GM21367 (cell line): Measurements from ENCODE around the gene HOPX.
"Not testable (repeated sequence)": the region's sequence is repeated elsewhere in the genome, so short reads cannot be mapped to it uniquely, and the experiment has no call there.

Experiments
- ATAC-seq: cut with Tn5 transposase; IDR thresholded peaks from one replicate; pipeline ENCODE4 v1.9.1; 2021; ENCODE audit not compliant: unreplicated experiment

HOPX gene

GRCh38 chr4:56655627-56656345 is 25.3 kb downstream of the HOPX start:
- no peak for ATAC-seq

- ATAC-seq: no peak
Measured at GRCh38 chr4:56655209-56655626, 25.9 kb downstream of the HOPX start.

- ATAC-seq: no peak
Measured at GRCh38 chr4:56654238-56654632, 26.9 kb downstream of the HOPX start.

- ATAC-seq: no peak
Measured at GRCh38 chr4:56653461-56654237, 27.4 kb downstream of the HOPX start.

- no peak for ATAC-seq
Measured at GRCh38 chr4:56652196-56652595, 28.9 kb downstream of the HOPX start.

- ATAC-seq: no peak
Measured at GRCh38 chr4:56651056-56651350, 30.1 kb downstream of the HOPX start.

- ATAC-seq: no peak
Measured at GRCh38 chr4:56650262-56651055, 30.6 kb downstream of the HOPX start.

- no peak for ATAC-seq
Measured at GRCh38 chr4:56649445-56650261, 31.4 kb downstream of the HOPX start.

- ATAC-seq: no peak
Measured at GRCh38 chr4:56648824-56649151, 32.3 kb downstream of the HOPX start.

- no peak for ATAC-seq
Measured at GRCh38 chr4:56648021-56648823, 32.9 kb downstream of the HOPX start.

- no peak for ATAC-seq
Measured at GRCh38 chr4:56646341-56646740, 34.8 kb downstream of the HOPX start.

- ATAC-seq: no peak
Measured at GRCh38 chr4:56643596-56643995, 37.5 kb downstream of the HOPX start.

- no peak for ATAC-seq
Measured at GRCh38 chr4:56641494-56642051, 39.5 kb downstream of the HOPX start.

GRCh38 chr4:56640621-56641493 is 40.2 kb downstream of the HOPX start:
- ATAC-seq: no peak

GRCh38 chr4:56637791-56638190 is 43.3 kb downstream of the HOPX start:
- no peak for ATAC-seq

GRCh38 chr4:56637154-56637553 is 43.9 kb downstream of the HOPX start:
- ATAC-seq: no peak

- not testable (repeated sequence) for ATAC-seq
Measured at GRCh38 chr4:56634954-56635353, 46.1 kb downstream of the HOPX start.

- no peak for ATAC-seq
Measured at GRCh38 chr4:56633486-56633885, 47.6 kb downstream of the HOPX start.
